ENCODE measurements around the gene HLA-E. TPM values are rescaled to one million over a fixed set of nuclear protein-coding genes. Genes with fewer than 3 reads are reported as not detected.

Gene HLA-E
- total and polyA plus RNA-seq, 2 of the 13 experiments (the other 11 are each of a cell fraction or from before 2014, with no cell fraction given), result 45.2 to 90.4 TPM

DNA sequence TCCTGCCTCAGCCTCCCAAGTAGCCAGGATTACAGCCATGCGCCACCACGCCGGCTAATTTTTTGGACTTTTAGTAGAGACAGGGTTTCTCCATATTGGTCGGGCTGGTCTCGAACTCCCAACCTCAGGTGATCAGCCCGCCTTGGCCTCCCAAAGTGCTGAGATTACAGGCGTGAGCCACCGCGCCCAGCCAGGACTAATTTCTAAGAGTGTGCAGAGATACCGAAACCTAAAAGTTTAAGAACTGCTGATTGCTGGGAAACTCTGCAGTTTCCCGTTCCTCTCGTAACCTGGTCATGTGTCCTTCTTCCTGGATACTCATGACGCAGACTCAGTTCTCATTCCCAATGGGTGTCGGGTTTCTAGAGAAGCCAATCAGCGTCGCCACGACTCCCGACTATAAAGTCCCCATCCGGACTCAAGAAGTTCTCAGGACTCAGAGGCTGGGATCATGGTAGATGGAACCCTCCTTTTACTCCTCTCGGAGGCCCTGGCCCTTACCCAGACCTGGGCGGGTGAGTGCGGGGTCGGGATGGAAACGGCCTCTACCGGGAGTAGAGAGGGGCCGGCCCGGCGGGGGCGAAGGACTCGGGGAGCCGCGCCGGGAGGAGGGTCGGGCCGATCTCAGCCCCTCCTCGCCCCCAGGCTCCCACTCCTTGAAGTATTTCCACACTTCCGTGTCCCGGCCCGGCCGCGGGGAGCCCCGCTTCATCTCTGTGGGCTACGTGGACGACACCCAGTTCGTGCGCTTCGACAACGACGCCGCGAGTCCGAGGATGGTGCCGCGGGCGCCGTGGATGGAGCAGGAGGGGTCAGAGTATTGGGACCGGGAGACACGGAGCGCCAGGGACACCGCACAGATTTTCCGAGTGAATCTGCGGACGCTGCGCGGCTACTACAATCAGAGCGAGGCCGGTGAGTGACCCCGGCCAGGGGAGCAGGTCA, at the start of gene HLA-E (continued):
- TF ChIP-seq, protein P1, sequence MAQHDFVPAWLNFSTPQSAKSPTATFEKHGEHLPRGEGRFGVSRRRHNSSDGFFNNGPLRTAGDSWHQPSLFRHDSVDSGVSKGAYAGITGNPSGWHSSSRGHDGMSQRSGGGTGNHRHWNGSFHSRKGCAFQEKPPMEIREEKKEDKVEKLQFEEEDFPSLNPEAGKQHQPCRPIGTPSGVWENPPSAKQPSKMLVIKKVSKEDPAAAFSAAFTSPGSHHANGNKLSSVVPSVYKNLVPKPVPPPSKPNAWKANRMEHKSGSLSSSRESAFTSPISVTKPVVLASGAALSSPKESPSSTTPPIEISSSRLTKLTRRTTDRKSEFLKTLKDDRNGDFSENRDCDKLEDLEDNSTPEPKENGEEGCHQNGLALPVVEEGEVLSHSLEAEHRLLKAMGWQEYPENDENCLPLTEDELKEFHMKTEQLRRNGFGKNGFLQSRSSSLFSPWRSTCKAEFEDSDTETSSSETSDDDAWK (CRISPR knock-in tag; IDR thresholded peaks at IDR 0.05), result no peak
- TF ChIP-seq GTF3A (CRISPR knock-in tag; conservative IDR thresholded peaks at IDR 0.05), result no peak
- no peak for TF ChIP-seq HNF4G (IDR thresholded peaks at IDR 0.05; ENCODE audit: borderline replicate concordance, low read depth, low read length)
- no peak; the same call in 1 of the 2 replicates for TF ChIP-seq HNF4G (CRISPR knock-in tag; IDR thresholded peaks at IDR 0.05; ENCODE audit: borderline replicate concordance, low read depth)
- TF ChIP-seq, protein P2, sequence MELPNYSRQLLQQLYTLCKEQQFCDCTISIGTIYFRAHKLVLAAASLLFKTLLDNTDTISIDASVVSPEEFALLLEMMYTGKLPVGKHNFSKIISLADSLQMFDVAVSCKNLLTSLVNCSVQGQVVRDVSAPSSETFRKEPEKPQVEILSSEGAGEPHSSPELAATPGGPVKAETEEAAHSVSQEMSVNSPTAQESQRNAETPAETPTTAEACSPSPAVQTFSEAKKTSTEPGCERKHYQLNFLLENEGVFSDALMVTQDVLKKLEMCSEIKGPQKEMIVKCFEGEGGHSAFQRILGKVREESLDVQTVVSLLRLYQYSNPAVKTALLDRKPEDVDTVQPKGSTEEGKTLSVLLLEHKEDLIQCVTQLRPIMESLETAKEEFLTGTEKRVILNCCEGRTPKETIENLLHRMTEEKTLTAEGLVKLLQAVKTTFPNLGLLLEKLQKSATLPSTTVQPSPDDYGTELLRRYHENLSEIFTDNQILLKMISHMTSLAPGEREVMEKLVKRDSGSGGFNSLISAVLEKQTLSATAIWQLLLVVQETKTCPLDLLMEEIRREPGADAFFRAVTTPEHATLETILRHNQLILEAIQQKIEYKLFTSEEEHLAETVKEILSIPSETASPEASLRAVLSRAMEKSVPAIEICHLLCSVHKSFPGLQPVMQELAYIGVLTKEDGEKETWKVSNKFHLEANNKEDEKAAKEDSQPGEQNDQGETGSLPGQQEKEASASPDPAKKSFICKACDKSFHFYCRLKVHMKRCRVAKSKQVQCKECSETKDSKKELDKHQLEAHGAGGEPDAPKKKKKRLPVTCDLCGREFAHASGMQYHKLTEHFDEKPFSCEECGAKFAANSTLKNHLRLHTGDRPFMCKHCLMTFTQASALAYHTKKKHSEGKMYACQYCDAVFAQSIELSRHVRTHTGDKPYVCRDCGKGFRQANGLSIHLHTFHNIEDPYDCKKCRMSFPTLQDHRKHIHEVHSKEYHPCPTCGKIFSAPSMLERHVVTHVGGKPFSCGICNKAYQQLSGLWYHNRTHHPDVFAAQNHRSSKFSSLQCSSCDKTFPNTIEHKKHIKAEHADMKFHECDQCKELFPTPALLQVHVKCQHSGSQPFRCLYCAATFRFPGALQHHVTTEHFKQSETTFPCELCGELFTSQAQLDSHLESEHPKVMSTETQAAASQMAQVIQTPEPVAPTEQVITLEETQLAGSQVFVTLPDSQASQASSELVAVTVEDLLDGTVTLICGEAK (IDR thresholded peaks at IDR 0.05), result no peak
- TF ChIP-seq, protein P2 (CRISPR knock-in tag; IDR thresholded peaks at IDR 0.05), result no peak
- TF ChIP-seq SNAI1 (CRISPR knock-in tag; IDR thresholded peaks at IDR 0.05; ENCODE audit: borderline replicate concordance), result 0 out of 2 replicates have a peak, but pooled peaks have one; percentile 88
- no peak for TF ChIP-seq ZNF30 (CRISPR knock-in tag; IDR thresholded peaks at IDR 0.05)
- no peak for TF ChIP-seq ZNF567 (CRISPR knock-in tag; IDR thresholded peaks at IDR 0.05; ENCODE audit: borderline replicate concordance)
- TF ChIP-seq, protein P3, sequence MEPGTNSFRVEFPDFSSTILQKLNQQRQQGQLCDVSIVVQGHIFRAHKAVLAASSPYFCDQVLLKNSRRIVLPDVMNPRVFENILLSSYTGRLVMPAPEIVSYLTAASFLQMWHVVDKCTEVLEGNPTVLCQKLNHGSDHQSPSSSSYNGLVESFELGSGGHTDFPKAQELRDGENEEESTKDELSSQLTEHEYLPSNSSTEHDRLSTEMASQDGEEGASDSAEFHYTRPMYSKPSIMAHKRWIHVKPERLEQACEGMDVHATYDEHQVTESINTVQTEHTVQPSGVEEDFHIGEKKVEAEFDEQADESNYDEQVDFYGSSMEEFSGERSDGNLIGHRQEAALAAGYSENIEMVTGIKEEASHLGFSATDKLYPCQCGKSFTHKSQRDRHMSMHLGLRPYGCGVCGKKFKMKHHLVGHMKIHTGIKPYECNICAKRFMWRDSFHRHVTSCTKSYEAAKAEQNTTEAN (CRISPR knock-in tag; conservative IDR thresholded peaks at IDR 0.05), result no peak
- TF ChIP-seq, protein P4, sequence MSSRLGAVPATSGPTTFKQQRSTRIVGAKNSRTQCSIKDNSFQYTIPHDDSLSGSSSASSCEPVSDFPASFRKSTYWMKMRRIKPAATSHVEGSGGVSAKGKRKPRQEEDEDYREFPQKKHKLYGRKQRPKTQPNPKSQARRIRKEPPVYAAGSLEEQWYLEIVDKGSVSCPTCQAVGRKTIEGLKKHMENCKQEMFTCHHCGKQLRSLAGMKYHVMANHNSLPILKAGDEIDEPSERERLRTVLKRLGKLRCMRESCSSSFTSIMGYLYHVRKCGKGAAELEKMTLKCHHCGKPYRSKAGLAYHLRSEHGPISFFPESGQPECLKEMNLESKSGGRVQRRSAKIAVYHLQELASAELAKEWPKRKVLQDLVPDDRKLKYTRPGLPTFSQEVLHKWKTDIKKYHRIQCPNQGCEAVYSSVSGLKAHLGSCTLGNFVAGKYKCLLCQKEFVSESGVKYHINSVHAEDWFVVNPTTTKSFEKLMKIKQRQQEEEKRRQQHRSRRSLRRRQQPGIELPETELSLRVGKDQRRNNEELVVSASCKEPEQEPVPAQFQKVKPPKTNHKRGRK (CRISPR knock-in tag; IDR thresholded peaks at IDR 0.05), result no peak
- TF ChIP-seq ZNF510 (CRISPR knock-in tag; IDR thresholded peaks at IDR 0.05; ENCODE audit: low read depth), result no peak; the same call in 1 of the 2 replicates
- no peak for TF ChIP-seq ATF7 (IDR thresholded peaks at IDR 0.05)
- TF ChIP-seq ATF7 (CRISPR knock-in tag; IDR thresholded peaks at IDR 0.05), result no peak
- no peak for TF ChIP-seq KLF15 (CRISPR knock-in tag; IDR thresholded peaks at IDR 0.05; ENCODE audit: borderline replicate concordance)
